ENCODE measurements around the gene PDPK1.

The PDPK1 gene

DNA sequence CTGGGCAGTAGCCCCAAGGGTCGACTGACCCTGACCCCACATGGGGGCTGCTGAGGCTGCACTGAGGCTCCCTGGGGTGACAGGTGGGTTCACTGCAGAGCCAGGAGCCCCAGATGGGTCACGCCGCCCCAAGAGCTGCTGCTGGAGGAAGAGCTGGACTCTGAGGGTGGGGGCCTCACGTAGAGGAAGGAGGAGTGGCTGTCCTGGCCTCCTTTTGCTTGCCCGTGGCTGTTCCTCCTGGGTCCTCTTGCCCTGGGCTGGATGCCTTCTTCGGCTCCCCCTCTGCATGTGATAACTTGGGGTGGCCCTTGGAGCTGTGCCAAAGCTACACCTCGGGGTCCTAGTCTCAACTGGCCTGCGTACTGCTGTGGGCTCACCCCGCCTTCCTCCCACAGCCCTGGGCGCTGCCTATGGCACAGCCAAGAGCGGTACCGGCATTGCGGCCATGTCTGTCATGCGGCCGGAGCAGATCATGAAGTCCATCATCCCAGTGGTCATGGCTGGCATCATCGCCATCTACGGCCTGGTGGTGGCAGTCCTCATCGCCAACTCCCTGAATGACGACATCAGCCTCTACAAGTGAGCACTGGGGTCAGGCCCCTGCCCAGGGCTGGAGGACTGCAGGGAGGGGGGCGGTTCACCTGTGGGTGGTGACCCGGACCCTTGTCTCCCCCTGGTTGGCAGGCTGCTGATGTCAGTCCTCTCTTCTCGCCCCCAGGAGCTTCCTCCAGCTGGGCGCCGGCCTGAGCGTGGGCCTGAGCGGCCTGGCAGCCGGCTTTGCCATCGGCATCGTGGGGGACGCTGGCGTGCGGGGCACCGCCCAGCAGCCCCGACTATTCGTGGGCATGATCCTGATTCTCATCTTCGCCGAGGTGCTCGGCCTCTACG, 18.8 kb upstream of the PDPK1 start:
- no peak for DNase-seq
- intact Hi-C loops (cut with DNase I): no loop called here

DNA sequence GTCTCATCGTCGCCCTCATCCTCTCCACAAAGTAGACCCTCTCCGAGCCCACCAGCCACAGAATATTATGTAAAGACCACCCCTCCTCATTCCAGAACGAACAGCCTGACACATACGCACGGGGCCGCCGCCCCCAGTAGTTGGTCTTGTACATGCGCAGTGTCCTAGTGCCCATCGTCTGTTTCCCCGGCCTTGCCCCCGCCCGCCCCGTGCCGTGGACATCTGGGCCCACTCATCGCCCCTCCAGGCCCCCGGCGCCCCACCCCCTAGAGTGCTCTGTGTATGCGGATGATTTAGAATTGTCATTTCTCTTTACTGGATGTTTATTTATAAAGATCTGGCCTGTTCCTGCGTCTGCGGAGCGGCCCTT, 18.1 kb upstream of the PDPK1 start:
- DNase-seq: peak in 1 of 42 donors; percentile 43
- intact Hi-C loops (cut with DNase I): loop anchor here (10.0 kb wide), 1 partner anchor 145 kb away; no protein-coding TSS in a partner anchor

DNA sequence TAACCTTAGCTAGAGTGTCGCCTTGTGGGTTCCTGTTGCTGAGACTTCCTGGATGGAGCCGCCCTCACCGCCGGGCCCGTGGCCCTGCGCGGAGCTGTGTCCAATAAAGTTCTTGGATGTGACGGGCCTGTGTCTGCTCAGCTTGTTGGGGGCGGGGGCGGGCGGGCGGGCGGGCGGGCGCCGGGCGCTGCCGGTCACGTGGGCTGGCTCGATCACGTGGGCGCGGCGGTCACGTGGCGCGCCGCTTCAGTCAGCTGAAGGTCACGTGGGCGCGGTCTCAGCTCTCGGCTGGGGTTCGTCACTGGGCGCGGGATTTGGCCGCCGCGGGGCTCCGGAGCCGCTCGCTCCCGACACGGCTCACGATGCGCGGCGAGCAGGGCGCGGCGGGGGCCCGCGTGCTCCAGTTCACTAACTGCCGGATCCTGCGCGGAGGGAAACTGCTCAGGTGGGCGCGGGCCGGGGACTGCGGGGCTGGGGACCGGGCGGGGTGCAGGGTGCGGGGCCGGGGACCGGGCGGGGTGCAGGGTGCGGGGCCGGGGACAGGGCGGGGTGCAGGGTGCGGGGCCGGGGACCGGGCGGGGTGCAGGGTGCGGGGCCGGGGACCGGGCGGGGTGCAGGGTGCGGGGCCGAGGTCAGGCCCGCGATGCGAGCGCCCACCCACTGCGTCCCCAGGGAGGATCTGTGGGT, 17.6 kb upstream of the PDPK1 start, which contains the start of gene AMDHD2:
AMDHD2 (plus strand) TSS at position 275 of the 687 bp plus-strand sequence; CDS start at position 363, 88 bp downstream.
- intact Hi-C loops (cut with DNase I): loop anchor here (10.0 kb wide), 1 partner anchor 145 kb away; no protein-coding TSS in a partner anchor
- peak; percentile 67 to 96 (median 89) for DNase-seq

DNA sequence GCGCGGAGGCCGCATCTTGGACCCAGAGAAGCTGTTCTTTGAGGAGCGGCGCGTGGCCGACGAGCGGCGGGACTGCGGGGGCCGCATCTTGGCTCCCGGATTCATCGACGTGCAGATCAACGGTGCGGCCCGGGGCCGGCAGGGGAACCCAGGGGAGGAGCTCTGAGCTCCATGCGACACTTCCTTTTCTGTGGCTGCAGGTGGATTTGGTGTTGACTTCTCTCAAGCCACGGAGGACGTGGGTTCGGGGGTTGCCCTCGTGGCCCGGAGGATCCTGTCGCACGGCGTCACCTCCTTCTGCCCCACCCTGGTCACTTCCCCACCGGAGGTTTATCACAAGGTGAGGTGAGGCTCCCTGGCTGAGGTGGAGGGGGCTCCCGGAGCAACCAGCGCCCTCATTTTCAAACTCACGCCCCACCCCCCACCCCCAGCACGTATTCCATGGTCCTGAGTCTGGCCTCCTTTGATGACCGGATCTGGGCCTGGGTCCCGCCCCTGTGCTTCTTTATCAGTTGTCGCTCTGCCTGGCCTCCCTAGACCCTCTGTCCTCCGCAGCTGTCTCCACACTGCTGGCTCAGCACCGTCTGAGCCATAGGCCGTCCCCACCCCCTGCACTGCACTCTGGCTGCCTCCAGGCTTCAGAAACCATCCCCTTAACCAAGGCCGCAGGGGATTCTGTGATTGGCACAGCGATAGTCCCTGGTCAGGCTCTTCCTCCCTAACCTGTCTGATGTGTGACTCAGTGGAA, 16.9 kb upstream of the PDPK1 start:
- DNase-seq: peak in 1 of 42 donors; percentile 41
- intact Hi-C loops (cut with DNase I): loop anchor here (10.0 kb wide), 1 partner anchor 144 kb away; no protein-coding TSS in a partner anchor

DNA sequence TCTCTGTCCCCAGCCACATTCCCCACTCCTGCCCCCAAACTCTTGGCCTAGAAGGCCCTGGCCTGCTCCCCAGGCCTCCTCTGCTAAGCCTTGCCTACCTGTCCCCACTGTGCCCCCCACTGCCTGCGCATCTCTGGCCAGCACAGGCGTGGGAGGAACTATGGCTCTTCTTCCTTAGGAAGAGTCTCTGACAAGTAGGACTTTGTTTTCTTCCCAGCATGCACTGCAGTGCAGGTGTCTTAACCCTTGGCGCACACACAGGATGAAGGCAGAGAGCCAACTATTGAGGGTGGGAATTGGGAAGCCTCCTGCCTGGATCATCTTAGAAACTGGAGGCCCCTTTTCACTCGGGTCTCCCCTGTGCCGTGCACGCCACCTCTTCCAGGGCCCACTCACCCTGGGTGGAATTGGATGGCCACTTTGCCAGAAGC, 14.0 kb upstream of the PDPK1 start:
- intact Hi-C loops (cut with DNase I): loop anchor here (10.0 kb wide), 1 partner anchor 141 kb away; no protein-coding TSS in a partner anchor
- no peak for DNase-seq

DNA sequence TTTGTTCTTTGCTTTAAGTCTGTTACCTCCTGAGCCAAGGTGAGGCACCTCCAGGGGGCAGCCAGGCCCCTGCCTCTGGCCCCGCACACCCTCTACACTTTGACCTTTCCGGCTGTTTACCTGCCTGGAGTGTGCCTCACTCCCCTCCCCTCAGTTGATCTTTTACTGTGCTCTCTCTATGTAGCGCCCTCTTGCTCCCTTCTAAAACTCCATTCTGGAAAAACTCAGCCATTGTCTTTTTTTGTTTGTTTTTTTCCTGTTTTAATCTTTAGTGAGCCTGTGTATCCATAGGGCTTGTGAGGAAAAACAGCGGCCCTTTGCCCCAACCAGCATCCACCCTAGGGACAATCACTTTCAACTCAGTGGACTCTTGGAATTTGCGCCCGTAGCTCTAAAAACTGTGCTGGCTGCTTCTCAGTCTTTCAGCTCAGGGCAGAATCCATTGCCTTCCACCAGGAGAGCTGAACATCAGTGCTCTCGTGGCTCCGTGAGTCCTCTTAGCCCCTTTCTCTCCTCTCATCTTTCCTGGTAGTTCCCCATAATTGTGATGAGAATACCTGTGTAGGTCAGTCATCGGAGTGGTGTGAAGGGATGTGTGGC, 13.4 kb upstream of the PDPK1 start:
- no peak for DNase-seq
- intact Hi-C loops (cut with DNase I): loop anchor here (10.0 kb wide), 1 partner anchor 140 kb away; no protein-coding TSS in a partner anchor

DNA sequence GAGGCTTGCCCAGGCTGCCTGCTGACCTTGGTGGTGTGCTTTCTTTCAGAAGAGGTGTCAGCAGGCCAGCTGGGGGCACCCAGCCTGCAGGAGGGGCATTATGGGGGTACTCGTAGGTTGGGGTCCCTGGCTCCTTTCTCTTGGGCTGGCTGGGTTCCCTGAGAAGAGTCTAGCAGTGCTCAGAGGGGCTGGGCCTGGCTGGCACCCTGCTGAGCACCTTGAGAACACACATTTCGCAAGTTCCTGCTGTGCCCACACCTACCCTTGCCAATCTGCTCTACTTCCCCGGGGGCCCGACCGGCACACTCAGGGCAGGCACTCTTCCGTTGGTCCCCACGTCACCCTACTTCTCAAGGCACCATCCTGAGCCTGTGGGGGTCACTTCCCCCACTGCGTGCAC, 11.7 kb upstream of the PDPK1 start:
- intact Hi-C loops (cut with DNase I): loop anchor here (10.0 kb wide), 1 partner anchor 139 kb away; no protein-coding TSS in a partner anchor

DNA sequence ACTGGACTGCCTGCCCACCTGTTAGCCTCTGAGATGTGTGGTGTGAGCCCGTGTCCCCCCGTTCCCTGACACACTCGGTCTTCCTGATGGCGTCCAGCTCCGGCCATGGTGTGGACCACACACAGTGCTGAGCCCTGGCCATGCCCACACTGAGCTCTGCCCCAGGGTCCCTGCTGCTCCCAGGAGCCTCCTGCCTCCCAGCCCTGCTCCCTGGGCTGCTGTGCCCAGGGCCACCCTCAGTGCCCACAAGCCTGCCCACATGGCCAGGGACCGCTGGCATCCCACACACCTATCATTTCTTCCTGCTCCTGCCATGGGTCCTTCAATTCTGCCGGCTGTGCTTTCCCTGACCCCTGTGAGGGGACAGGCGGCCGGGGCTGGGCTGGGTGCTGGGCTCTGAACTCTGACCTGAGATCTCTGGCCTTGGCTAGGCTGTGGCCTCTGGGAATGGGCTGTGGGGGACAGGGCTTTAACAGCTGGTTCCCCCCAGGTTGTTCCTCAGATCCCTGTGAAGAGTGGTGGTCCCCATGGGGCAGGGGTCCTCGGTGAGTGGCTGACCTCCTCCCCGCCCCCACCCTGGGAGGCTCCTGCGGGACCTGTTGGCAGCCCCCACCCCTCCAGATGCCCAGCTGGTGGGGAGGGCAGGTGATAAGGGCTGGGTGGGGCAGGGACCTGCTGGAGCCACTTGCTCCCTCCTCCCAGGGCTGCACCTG, 10.6 kb upstream of the PDPK1 start:
- intact Hi-C loops (cut with DNase I): loop anchor here (10.0 kb wide), 1 partner anchor 138 kb away; no protein-coding TSS in a partner anchor
- no peak for DNase-seq

More for the DNA sequence above, 11.7 kb upstream of the PDPK1 start:
- DNase-seq: no peak

DNA sequence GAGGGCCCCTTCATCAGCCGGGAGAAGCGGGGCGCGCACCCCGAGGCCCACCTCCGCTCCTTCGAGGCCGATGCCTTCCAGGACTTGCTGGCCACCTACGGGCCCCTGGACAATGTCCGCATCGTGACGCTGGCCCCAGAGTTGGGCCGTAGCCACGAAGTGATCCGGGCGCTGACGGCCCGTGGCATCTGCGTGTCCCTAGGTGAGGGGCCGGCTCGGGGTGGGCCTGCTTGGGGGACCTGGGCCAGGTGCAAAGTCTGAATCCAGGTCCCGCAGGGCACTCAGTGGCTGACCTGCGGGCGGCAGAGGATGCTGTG, 10.1 kb upstream of the PDPK1 start:
- intact Hi-C loops (cut with DNase I): loop anchor here (10.0 kb wide), 1 partner anchor 137 kb away; no protein-coding TSS in a partner anchor
- DNase-seq: no peak

DNA sequence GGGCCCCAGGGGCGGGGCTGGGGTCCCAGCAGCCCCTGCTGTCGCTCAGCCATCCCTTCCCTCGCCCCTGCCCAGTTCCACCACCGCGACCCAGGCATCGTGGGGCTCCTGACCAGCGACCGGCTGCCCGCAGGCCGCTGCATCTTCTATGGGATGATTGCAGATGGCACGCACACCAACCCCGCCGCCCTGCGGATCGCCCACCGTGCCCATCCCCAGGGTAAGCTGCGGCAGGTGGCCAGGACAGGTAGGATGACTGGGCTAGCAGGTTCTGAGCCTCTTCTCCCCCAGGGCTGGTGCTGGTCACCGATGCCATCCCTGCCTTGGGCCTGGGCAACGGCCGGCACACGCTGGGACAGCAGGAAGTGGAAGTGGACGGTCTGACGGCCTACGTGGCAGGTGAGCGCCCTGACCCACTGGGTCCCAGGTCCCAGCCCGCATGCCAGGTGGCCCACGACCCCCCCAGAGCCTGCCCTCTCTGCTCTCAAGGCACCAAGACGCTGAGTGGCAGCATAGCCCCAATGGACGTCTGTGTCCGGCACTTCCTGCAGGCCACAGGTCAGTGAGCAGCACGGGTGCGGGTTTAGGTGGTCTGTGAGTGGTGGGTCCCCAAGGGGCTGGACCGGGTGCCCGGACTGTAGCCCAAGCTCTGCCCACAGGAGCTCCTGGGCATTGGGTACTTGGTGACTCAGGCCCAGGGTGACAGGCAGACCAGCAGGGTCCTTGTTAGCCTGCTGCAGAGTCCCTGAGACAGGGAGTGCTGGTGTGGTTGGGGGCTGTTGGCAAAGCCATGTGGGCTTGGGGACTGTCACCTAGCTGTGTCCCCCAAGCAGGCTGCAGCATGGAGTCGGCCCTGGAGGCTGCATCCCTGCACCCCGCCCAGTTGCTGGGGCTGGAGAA, 9.4 kb upstream of the PDPK1 start:
- intact Hi-C loops (cut with DNase I): loop anchor here (10.0 kb wide), 1 partner anchor 136 kb away; no protein-coding TSS in a partner anchor

DNA sequence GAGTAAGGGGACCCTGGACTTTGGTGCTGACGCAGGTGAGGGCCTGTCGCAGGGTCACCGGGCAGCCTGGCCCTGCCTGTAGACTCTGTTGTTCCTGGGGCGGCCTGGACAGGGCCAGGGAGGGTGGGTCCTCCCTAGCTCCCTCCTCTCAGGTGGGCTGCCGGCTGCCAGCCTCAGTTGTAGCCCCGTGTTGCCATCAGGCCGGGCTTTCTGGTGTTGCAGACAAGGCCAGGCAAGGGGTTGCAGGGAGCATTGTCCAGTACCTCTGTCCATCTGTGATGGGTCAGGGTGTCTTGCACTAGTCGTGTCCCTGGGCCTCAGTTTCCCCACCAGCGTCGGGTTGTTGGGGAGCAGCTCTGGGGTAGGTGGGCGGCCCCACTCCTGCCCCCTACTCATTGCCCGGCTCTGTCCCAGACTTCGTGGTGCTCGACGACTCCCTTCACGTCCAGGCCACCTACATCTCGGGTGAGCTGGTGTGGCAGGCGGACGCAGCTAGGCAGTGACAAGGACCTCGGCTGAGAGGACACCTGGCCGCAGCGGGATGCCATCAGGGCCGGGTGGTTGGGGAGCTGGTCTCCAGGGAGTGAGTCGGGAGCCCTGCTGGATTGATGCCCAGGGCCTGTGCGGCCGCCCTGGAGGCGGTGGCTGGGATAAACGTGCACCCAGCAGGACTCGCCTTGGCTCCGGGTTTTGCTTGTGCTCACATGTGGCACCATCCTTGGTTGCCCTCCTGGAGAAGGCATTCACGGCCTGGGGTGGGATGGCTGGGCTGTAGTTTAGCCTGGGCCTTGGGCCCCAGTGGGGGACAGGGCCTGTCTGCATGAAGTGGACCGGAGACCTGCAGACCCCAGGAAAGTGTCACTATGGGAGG, 8.5 kb upstream of the PDPK1 start:
- intact Hi-C loops (cut with DNase I): loop anchor here (10.0 kb wide), 1 partner anchor 136 kb away; no protein-coding TSS in a partner anchor
- DNase-seq: no peak

More for the DNA sequence above, 9.4 kb upstream of the PDPK1 start:
- no peak for DNase-seq

DNA sequence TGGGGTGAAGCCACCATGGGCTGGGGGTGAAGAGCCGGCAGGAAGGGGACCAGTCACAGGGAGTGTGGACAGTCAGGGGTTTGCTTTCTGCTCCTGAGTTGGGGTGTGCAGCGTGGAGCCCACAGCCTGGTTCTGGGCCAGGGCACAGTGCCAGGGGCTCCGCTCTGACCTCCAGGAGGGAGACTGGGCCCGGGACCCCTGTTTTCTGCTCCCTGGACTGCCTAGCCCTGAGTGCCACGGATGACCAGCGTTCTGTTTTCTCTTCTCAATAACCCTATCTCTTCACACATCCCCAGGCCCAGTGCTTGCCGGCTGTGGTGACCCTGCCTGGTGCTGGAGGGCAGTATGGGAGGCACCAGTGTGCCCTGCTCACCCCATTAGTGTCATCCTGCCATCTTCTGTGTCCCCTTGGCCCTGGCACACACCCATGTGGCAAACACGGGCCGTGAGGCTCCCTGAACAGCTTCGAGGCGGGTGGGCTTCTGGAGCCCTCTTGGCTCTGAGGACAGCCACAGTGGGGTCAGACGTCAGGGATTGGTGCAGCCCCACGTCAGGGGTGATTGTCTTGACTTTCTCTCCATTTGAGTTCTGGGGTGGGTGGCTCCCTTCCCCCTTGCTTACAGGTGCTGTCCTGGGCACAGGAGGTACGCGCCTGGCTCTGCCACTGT, 7.7 kb upstream of the PDPK1 start:
- intact Hi-C loops (cut with DNase I): loop anchor here (10.0 kb wide), 2 partner anchors 65 to 135 kb away; no protein-coding TSS in a partner anchor
- no peak for DNase-seq

DNA sequence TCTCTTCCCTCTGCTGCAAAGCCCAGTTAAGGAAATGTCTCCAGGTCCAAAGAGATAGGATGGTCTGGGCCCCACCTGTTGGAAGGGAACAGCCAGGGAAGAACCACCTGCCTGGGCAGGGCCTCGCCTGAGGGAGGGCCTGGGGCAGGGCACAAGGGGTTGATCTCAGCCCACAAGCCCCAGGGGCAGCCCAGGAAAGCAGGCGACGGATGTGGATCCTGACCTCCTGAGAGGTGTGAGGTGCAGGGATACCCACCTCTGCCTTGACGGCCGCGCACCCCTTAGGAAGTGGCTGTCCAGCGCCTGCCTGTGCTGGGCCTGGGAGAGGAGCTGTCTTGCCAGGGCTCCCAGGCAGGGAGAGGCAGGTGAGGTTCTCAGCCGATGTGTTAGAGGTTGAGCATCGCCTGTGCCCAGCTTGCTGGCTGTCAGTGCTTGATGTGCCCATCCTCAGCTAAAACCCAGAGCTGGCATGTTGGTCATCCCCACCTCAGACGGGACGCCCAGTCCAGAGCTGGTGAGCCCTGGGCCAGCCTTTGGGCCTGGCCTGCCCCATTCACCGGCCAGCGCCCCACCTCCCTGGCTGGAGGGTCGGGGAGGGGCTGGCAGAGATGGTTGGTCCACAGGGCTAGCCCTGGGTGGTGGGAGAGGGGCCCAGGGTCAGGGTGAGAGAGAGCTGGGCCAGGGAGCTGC, 7.0 kb upstream of the PDPK1 start:
- DNase-seq: no peak
- intact Hi-C loops (cut with DNase I): loop anchor here (10.0 kb wide), 1 partner anchor 64 kb away; no protein-coding TSS in a partner anchor

DNA sequence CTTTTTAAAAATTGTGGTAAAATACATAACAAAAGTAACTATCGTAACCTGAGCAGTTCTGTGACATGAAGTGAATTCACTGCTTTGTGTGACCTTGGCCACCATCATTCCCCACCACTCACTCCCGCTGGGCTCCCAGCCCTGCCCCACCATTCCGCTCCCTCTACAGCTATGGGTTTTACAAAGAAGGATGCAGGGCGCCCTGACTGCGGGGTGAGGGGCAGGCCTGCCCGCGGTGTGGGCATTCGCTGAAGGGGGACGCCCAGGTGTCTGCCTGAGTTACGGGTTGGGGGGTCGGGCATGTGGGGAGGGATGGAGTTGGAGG, 6.5 kb upstream of the PDPK1 start, which contains the start of gene CEMP1:
CEMP1 (minus strand) TSS at position 38 of the 325 bp plus-strand sequence. CDS start 335 bp downstream, outside the sequence.
- intact Hi-C loops (cut with DNase I): loop anchor here (10.0 kb wide), 1 partner anchor 63 kb away; no protein-coding TSS in a partner anchor
- DNase-seq: peak in 3 of 42 donors; percentile 9 to 38 (median 24)
